Measurements from ENCODE around the gene ABCG1. TPM values are rescaled to one million over a fixed set of nuclear protein-coding genes. Genes with fewer than 3 reads are reported as not detected.

Gene ABCG1
- total and polyA plus RNA-seq, 11 donors: 3.3 to 25.3 (median 13.5) TPM

DNA sequence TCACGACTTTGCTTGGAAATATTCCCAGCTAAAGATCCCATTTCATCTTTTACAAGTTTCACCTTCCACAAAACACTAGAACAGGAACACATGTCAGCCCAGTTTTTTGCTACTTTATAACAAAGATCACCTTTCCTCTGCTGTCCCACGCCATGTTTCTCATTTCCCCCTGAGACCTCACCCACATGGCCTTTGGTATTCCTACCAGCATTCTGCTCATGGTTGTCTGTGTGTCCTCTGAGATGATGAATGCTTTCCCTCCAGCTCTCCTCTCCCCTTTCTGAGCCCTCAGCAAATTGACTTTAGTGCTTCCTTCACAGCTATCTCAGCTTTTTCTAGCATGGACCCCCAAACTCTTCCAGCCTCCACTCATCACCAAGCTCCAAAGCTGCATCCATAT is 32.3 kb upstream of the ABCG1 start:
- 74 to 88% (median 83%) methylated on average over 2 of the region's 2 CpGs for WGBS, 4 donors
- TF ChIP-seq, protein P1, sequence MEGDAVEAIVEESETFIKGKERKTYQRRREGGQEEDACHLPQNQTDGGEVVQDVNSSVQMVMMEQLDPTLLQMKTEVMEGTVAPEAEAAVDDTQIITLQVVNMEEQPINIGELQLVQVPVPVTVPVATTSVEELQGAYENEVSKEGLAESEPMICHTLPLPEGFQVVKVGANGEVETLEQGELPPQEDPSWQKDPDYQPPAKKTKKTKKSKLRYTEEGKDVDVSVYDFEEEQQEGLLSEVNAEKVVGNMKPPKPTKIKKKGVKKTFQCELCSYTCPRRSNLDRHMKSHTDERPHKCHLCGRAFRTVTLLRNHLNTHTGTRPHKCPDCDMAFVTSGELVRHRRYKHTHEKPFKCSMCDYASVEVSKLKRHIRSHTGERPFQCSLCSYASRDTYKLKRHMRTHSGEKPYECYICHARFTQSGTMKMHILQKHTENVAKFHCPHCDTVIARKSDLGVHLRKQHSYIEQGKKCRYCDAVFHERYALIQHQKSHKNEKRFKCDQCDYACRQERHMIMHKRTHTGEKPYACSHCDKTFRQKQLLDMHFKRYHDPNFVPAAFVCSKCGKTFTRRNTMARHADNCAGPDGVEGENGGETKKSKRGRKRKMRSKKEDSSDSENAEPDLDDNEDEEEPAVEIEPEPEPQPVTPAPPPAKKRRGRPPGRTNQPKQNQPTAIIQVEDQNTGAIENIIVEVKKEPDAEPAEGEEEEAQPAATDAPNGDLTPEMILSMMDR (IDR thresholded peaks at IDR 0.05): no peak
- no peak for TF ChIP-seq POLR2A (IDR thresholded peaks at IDR 0.05)
- Histone ChIP-seq H3K9me3 (no peaks in the 10 kb centered on the region), H3K4me3 (no peak overlapping the region), H3K27ac (peak overlapping the region in 1 of 12 donors; percentile 93), H3K27me3 (no peaks in the 10 kb centered on the region), H3K4me1 (peaks cover 0 to 52% (median 8%) of the 10 kb centered on the region in 12 donors), H3K36me3 (no peaks in the 10 kb centered on the region)
- DNase-seq: no peak
- intact Hi-C loops (cut with DNase I): loop anchor here in 1 of 10 donors (10.0 kb wide), 1 partner anchor 48 kb away; no protein-coding TSS in a partner anchor
- ATAC-seq: no peak

DNA sequence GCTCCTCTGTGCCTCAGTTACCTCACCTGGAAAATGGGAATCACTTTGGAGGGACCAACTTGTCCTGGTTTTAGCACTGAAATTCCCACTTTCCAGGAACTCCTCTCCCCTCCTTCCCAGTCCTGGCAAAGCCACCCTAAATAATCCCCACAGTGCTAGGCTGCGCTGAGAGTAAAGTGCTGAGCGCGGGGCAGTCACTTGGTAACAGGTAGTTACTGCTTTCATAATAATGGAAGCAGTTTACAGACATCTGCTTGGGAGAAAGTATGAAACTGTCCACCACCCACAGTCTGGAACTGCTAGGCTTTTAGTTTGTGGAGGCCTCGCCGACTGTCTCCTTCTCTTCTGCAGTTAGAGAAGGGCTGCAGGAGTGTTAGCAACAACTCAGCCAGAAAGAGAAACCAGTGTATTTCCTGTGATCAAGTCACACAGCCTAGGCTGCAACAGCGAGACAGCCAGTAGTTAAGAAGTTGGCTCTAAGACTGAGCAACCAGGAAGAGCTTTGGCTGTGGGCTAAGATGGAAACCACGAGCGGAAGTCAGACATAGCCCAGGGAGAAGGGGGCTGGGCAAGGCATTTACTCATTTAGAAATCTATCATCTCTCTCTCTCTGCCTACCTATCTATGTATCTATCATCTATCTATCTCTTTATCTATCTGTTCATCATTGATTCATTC is 30.8 kb upstream of the ABCG1 start:
- no peaks in the 10 kb centered on the region for H3K36me3 ChIP-seq
- H3K27ac ChIP-seq: peak overlapping the region in 11 of 12 donors; percentile 2 to 93 (median 57)
- TF ChIP-seq, protein P1 (IDR thresholded peaks at IDR 0.05): no peak
- no peak for TF ChIP-seq POLR2A (IDR thresholded peaks at IDR 0.05)
- ATAC-seq (peak; percentile 55 to 91 (median 77)), DNase-seq (peak in 4 of 5 donors; percentile 44 to 60 (median 56))
- intact Hi-C loops (cut with DNase I): loop anchor here in 2 of 10 donors (1.0 to 10.0 kb wide), 2 partner anchors 32 to 47 kb away; no protein-coding TSS in a partner anchor
- no peaks in the 10 kb centered on the region for H3K9me3 ChIP-seq
- H3K27me3 ChIP-seq: no peaks in the 10 kb centered on the region
- H3K4me1 ChIP-seq: peaks cover 0 to 65% (median 5%) of the 10 kb centered on the region in 12 donors
- H3K4me3 ChIP-seq: peak overlapping the region in 1 of 12 donors; percentile 9
- 57 to 62% (median 58%) methylated on average over 7 to 8 of the region's 8 CpGs for WGBS, 4 donors

DNA sequence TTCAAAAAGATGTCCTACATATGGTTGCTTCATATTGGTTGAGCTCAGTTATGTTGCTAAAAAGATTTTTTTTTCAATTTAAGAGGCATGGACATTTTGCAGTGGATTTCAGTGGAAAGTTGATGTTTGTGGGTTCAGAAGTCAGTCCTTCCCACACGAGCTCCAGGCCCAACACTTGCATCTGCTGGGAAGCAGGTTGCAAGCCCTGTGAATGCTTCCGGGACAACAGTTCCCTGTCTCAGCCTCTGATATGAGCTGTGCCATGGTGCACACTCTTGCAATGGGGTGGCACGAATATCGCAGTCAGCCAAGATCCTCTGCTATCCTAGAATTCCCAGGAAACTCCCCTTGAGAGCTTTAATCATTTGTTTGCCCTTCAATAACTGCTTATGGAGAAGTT is 30.3 kb upstream of the ABCG1 start:
- Histone ChIP-seq H3K4me3 (peak overlapping the region in 1 of 12 donors; percentile 9), H3K4me1 (peaks cover 0 to 65% (median 5%) of the 10 kb centered on the region in 12 donors), H3K36me3 (no peaks in the 10 kb centered on the region), H3K27ac (peak overlapping the region in 10 of 12 donors; percentile 2 to 93 (median 60)), H3K9me3 (no peaks in the 10 kb centered on the region), H3K27me3 (peaks cover 0 to 2% (median 0%) of the 10 kb centered on the region in 9 donors)
- 80 to 90% (median 87%) methylated on average over 4 of the region's 4 CpGs for WGBS, 4 donors
- ATAC-seq (no peak), DNase-seq (no peak)
- intact Hi-C loops (cut with DNase I): loop anchor here in 2 of 10 donors (1.0 to 10.0 kb wide), 2 partner anchors 32 to 46 kb away; no protein-coding TSS in a partner anchor
- TF ChIP-seq POLR2A (IDR thresholded peaks at IDR 0.05): no peak
- TF ChIP-seq, protein P1 (IDR thresholded peaks at IDR 0.05): no peak

DNA sequence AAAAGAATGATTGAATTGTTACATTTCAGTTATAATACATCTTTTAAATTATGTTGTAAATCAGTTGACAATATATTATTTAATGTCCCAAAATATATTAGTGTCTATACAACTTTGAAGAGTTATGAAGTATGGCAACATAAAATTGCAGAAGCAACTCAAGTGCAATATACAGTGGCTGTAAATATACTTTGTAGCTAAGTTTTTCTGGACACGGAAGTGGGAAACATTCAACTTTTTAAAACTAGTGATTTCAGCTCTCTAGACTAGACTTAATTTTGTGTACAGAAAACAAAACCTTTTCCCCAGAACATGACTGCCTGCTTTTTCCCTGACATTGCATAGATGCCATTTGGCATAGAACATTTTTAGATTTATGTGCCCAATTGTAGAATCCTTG is 29.5 kb upstream of the ABCG1 start:
- H3K27me3 ChIP-seq: peaks cover 0 to 3% (median 0%) of the 10 kb centered on the region in 9 donors
- no peak overlapping the region for H3K4me3 ChIP-seq
- 42 to 93% (median 89%) methylated on average over 1 of the region's 1 CpG for WGBS, 4 donors
- H3K36me3 ChIP-seq: no peaks in the 10 kb centered on the region
- no peak for DNase-seq
- H3K4me1 ChIP-seq: peaks cover 0 to 65% (median 5%) of the 10 kb centered on the region in 12 donors
- no peak for ATAC-seq
- no peak for TF ChIP-seq POLR2A (IDR thresholded peaks at IDR 0.05)
- TF ChIP-seq, protein P1 (IDR thresholded peaks at IDR 0.05): no peak
- peak overlapping the region in 1 of 12 donors; percentile 7 for H3K27ac ChIP-seq
- no peaks in the 10 kb centered on the region for H3K9me3 ChIP-seq
- intact Hi-C loops (cut with DNase I): loop anchor here in 1 of 10 donors (10.0 kb wide), 1 partner anchor 45 kb away; no protein-coding TSS in a partner anchor

Measured in heart left ventricle (tissue), 16 donors.